Measurements from ENCODE around the gene MCF2L.

The MCF2L gene

DNA sequence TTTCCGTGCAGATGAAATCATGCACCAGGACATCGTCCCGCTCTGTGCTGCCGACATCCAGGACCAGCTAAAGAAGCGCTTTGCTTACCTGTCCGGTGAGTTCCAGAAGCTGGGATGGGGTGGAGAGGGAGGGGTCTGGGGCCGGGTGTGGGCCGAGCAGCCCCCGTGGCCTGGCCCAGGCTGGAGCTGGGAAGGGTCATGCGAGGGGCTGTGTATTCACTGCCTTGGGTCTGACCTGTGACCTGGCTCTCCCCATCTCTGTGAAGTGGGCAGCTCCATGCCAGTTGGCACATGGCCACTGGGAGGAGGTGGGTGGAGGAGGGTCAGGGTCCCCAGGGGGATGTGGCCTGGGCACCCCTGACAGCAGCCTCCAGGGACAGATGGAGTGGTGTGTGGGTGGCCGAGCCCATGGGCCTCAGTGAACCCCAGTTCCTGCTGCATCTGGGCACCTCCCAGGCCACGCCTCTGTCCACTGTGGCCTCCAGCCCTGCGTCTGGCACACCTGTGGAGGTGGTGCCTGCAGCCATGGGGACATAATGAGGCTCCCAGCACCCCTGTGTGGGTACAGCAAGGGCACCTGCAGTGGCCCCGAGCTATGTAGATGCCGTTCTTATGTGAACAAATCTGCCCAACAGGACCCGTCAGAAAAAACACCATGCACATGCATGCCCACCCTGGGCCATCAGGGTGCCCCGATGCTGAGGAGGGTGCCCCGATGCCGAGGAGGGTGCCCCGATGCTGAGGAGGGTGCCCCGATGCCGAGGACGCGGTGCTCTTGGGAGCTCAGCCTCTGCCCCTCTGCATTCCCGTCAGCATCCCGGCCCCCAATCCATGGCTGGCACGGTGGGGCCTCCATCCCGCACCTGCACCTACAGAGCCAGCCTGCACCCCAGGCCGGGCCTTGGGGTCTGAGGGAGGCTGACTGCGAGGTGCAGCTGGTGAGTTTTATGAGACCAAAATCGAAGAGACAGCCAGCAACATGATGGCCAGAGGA, 46.0 kb downstream of the MCF2L start:
- H3K4me1 Mint-ChIP-seq, result no peaks in the 10 kb centered on the region
- DNase-seq, result no peak
- H3K36me3 Mint-ChIP-seq, result peaks cover 4% of the 10 kb centered on the region
- no peak overlapping the region for H3K4me3 Mint-ChIP-seq
- H3K27ac Mint-ChIP-seq, result no peak overlapping the region
- CTCF ChIA-PET, result no interaction called here
- H3K9me3 Mint-ChIP-seq, result peaks cover 11% of the 10 kb centered on the region
- H3K27me3 Mint-ChIP-seq, result no peaks in the 10 kb centered on the region

DNA sequence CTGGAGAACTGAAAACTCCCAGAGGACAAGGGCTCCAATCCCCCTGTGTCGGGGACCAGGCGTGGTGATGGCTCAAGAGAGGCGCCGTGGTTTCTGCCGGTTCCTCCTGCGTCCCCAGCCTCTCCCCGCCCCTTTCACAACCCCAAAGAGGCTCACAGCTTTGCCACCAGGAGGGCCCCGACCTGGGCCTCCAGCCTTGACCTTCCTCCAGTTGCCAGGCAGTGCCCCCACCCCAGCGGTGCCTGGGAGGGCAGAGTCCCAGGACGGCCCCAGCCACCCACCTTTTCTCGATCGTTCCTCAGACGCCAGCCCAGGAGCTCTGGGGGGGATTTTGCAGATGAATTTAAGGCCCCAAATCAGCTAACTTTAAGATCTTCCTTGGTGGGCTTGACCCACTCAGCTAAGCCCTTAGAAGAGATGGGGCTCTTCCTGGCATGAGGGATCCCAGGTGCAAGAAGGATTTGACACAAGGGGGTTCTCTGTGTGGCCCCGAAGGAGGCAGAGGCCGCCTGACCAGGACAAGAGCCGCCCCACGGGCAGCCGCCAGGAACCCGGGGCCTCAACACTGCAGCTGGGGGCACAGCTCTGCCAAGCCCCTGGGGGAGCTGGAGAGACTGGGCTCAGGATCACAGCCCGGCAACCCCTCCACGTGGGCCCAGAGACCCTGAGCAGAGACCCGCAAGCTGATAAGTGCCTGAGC, 47.0 kb downstream of the MCF2L start:
- no peak overlapping the region for H3K27ac Mint-ChIP-seq
- no peak overlapping the region for H3K4me3 Mint-ChIP-seq
- peaks cover 15% of the 10 kb centered on the region for H3K9me3 Mint-ChIP-seq
- no peaks in the 10 kb centered on the region for H3K4me1 Mint-ChIP-seq
- CTCF ChIA-PET, result interaction anchor here (0.6 kb wide), 1 partner anchor 369 kb away, joined by 3 read pairs; no protein-coding TSS in a partner anchor
- H3K36me3 Mint-ChIP-seq, result peaks cover 4% of the 10 kb centered on the region
- no peak for DNase-seq
- no peaks in the 10 kb centered on the region for H3K27me3 Mint-ChIP-seq

DNA sequence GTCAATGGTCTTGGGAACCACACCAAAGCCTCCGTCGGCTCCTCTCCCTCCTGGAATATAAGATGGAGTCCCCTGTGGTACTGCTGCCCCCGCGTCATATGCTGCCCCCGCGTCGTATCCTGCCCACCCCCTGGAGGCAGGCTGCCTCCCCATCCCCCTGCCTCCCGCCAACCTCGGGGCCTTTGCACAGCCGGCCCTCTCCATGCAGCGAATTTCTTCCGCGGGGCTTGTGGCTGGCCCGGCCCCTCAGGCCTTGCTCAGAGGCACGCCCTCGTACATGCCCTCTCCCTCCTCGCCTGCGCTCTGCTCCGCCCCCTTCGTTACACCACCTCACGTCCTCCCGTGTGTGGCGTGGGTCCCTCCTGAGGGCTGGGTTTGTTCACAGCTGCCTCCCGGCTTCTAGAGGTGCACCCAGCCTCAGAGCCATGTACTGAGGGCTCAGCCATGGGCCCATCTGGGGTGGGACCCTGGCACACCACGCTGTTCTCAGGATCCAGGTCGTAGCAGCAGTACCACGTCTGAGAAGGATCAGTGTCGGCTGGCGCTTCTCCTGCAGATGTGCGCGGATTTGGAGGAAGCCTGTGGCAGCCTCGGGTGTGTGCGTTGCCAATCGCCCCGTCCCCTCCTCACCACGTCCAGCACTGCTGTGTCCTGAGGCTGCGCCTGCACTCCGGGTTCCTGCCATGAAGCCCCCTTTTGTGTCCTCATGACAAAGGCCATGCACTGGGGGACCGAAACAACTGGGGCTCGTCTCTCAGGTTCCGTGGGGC, 47.7 kb downstream of the MCF2L start:
- Mint-ChIP-seq H3K4me3 (no peak overlapping the region), H3K27ac (no peak overlapping the region), H3K36me3 (no peaks in the 10 kb centered on the region), H3K27me3 (no peaks in the 10 kb centered on the region), H3K4me1 (no peaks in the 10 kb centered on the region), H3K9me3 (peaks cover 10% of the 10 kb centered on the region)
- no peak for DNase-seq
- CTCF ChIA-PET, result no interaction called here

DNA sequence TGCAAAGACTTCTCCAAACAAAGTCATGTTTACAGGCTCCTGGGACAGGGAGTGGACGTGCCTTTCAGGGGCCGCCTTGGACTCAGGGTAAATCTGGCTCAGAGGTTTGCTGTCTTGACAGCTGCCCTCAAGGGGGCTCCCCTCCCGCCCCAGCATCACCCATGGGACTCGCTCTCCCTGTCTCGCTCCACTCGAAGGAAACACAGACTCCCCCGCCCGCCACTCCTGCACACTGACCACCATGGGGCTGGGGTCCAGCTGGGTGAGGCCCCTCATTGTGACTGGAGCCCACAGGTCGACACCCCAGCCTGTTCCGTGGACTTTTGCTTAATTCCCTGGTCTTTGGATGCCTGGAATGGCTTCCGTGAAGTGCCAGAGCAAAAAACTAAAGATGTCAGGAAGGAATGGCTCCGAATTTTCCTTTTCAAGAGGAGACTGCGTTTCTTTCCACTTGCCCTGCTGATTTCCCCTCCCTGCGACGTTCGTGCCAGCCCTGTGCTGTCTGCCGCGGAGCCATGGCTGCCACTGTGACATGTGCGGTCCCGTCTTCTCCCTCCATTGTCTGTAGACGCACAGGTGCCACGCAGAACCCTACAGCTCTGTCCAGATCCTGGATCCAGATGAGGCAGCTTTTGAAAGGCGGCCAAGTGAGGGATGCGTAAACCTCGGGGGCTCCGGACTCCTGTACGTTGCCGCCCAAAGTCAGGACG, 48.6 kb downstream of the MCF2L start:
- Mint-ChIP-seq H3K4me1 (no peaks in the 10 kb centered on the region), H3K4me3 (no peak overlapping the region), H3K36me3 (no peaks in the 10 kb centered on the region), H3K9me3 (peaks cover 4% of the 10 kb centered on the region), H3K27ac (no peak overlapping the region), H3K27me3 (no peaks in the 10 kb centered on the region)
- DNase-seq, result no peak
- CTCF ChIA-PET, result no interaction called here

DNA sequence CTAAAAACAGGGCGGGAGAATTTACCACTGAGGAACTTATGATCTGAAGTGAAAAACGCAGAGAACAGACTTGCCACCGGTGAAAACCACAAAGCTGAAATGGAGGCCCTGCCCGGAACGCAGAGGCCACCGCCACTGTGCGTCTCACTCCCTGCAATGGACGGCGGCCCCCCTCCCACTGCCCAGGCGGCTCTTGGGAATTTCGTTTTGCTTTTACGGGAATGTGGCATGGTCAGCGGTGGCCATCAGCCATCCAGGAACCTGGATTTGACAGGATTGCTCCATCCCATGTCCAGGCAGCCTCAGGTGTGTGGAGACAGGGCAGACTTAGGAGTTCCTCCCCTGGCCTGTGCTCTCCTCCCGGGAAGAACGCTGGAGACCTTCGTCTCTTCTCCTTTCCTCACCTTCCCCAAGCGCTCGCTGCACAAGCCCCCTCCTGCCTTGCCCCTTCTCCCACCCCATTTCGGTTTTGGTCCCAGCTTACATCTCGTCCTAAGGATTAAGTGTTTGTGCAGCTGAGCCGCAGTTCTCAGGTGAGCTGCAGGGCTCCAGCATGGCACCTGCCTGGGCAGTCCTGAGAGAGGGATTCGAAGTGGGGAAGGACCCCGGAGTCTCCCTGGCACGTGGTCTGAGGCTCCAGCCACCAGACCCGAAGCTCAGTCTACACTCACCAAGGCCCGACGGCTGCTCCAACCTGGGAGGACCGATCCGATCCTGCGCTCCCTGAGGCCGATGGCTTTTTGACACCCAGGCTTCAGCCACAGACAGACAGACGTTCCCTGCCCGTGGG, 49.9 kb downstream of the MCF2L start:
- Mint-ChIP-seq H3K4me1 (no peaks in the 10 kb centered on the region), H3K4me3 (no peak overlapping the region), H3K27me3 (no peaks in the 10 kb centered on the region), H3K27ac (no peak overlapping the region), H3K9me3 (peaks cover 4% of the 10 kb centered on the region), H3K36me3 (no peaks in the 10 kb centered on the region)
- DNase-seq, result no peak
- CTCF ChIA-PET, result no interaction called here

DNA sequence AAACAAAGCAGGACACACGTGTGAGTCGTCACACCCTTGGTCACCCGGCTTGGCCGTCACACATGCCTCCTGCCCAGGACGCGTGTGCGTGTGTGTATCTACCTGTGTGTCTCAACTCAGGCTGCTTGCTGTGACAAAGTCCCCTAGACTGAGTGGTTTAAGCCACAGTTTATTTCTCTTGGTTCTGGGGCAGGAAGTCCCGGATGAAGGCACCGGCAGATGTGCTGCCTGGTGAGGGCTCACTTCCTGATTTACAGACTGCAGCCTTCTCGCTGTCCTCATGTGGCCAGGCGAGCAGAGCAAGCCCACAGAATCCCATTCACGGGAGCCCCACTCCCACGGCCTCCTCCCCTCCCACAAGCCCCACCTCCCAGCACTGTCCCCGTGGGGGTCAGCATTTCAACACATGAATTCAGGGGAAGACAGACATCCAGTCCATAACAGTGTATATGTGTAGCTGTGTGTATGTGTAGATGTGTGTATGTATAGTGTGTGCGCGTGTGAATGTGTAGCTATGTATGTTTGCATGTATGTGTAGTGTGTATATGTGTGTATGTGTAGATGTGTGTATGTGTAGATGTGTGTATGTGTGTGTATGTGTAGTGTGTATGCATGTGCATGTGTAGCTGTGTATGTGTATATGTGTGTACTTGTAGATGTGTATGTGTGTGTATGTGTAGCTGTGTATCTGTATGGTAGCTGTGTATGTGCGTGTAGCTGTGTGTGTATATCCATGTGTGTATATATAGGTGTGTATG, 51.5 kb downstream of the MCF2L start:
- CTCF ChIA-PET, result interaction anchor here (1.1 kb wide), 1 partner anchor 51 kb away, joined by 3 read pairs; no protein-coding TSS in a partner anchor
- H3K9me3 Mint-ChIP-seq, result peaks cover 4% of the 10 kb centered on the region
- no peak overlapping the region for H3K4me3 Mint-ChIP-seq
- H3K27me3 Mint-ChIP-seq, result no peaks in the 10 kb centered on the region
- no peak for DNase-seq
- H3K27ac Mint-ChIP-seq, result no peak overlapping the region
- H3K4me1 Mint-ChIP-seq, result no peaks in the 10 kb centered on the region
- no peaks in the 10 kb centered on the region for H3K36me3 Mint-ChIP-seq

DNA sequence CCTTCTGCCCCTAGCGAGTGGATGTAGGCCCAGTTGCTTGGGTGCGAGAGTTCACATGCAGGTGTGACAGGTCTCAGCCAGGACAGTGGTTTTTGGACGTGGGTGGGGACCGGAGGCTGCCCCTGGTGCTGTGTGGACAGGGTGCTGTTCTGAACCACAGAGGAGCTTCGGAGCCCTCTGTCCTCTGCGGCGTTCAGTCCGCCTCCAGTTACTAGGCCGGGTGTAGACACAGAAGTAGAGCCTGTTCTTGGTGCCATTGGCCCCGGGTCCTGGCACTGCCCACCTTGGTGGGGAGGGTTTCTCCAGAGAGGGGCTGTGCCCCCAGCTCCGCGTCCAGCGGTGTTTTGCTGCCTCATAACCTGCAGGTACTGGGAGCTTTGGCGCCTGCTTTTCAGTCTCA, 52.4 kb downstream of the MCF2L start:
- H3K9me3 Mint-ChIP-seq, result peaks cover 4% of the 10 kb centered on the region
- H3K27me3 Mint-ChIP-seq, result no peaks in the 10 kb centered on the region
- CTCF ChIA-PET, result interaction anchor here (0.7 to 1.1 kb wide), 2 partner anchors 52 to 366 kb away, joined by 3 read pairs; no protein-coding TSS in a partner anchor

DNA sequence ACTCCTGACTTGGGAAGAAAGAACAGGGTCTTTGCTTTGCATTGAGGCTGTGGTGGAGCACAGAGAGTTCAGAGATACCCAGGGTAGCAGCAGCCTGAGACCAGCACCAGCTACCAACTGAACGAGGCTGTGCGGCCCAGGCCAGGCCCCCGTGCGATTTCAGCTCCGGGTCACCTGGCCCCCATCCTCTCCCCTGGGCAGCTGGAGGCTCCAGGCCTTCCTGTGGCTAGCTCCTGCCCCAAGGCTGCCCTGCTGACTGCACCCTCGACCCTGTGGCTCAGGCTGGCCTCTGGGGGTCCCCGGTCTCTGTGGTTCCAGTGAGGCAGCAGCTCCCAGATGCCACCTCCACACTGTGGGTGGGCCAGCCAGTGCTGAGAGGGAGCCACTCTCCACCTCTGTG, 52.8 kb downstream of the MCF2L start:
- H3K27me3 Mint-ChIP-seq, result no peaks in the 10 kb centered on the region
- H3K27ac Mint-ChIP-seq, result no peak overlapping the region
- H3K4me3 Mint-ChIP-seq, result no peak overlapping the region
- H3K4me1 Mint-ChIP-seq, result no peaks in the 10 kb centered on the region
- no peaks in the 10 kb centered on the region for H3K36me3 Mint-ChIP-seq
- DNase-seq, result no peak
- H3K9me3 Mint-ChIP-seq, result peaks cover 4% of the 10 kb centered on the region
- CTCF ChIA-PET, result interaction anchor here (0.7 to 1.2 kb wide), 3 partner anchors 10 to 366 kb away, joined by 3 read pairs; no protein-coding TSS in a partner anchor

More for the DNA sequence above, 52.4 kb downstream of the MCF2L start:
- H3K36me3 Mint-ChIP-seq, result no peaks in the 10 kb centered on the region
- no peak for DNase-seq
- no peak overlapping the region for H3K27ac Mint-ChIP-seq
- no peaks in the 10 kb centered on the region for H3K4me1 Mint-ChIP-seq
- H3K4me3 Mint-ChIP-seq, result no peak overlapping the region

DNA sequence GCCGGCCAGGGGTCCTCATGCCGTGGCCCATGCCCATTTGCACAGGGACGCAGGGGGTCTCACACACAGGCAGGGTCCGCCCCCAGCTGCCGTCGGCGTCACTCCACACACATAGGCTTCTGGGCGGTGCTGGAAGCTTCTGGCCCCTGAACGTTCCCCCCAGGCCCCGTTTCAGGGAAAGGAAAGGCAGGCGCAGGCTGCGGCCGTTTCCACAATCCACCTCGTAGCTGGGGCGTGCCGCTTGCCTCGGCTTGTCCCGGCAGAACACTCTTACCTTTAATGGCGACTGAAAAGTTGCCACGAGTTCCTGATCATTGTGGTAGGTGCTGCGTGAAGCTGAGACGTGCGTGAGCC, 53.4 kb downstream of the MCF2L start:
- Mint-ChIP-seq H3K27me3 (no peaks in the 10 kb centered on the region), H3K27ac (no peak overlapping the region), H3K4me3 (no peak overlapping the region)

DNA sequence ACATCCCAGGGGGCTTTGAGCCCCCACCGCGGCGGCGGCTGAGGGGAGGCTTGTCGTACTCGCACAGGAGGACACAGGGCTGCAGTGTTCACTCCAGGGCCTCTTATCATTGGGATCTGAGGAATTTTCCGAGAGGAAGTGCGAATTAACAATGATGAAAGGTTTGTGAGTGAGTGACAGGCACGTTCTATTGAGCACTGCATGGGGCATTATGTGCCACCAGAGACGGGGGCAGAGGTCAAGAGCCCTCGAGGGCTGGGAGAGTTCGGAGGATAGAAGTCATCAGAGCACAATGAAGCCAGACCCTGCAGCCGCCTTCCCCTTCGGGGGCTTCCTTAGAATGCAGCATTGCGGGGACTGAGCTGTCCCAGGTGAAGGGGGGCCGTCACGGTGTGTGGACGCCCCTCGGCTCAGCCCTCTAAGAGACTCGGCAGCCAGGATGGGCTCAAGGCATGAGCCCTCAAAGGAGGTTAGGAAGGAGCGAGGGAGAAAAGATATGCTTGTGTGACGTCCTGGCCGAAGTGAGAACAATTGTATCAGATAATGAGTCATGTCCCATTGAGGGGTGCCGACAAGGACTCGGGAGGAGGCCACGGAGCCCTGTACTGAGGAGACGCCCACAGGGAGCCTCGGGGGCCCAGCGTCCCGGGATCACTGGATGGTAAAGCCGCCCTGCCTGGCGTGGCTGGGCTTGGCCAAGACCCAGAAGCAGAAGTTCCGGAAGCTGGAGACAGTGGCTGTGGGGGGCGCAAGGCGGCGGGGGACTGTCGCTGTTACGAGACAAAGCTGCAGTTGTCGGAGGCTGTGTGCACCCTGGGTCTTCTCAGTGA, 53.9 kb downstream of the MCF2L start:
- H3K4me1 Mint-ChIP-seq, result no peaks in the 10 kb centered on the region
- H3K27me3 Mint-ChIP-seq, result no peaks in the 10 kb centered on the region
- CTCF ChIA-PET, result interaction anchor here (1.2 kb wide), 1 partner anchor 9 kb away, joined by 3 read pairs; no protein-coding TSS in a partner anchor
- no peaks in the 10 kb centered on the region for H3K36me3 Mint-ChIP-seq
- no peak for DNase-seq
- H3K27ac Mint-ChIP-seq, result no peak overlapping the region
- H3K9me3 Mint-ChIP-seq, result peaks cover 4% of the 10 kb centered on the region
- no peak overlapping the region for H3K4me3 Mint-ChIP-seq

More for the DNA sequence above, 53.4 kb downstream of the MCF2L start:
- CTCF ChIA-PET, result interaction anchor here (1.2 kb wide), 1 partner anchor 10 kb away, joined by 3 read pairs; no protein-coding TSS in a partner anchor
- H3K9me3 Mint-ChIP-seq, result peaks cover 4% of the 10 kb centered on the region
- H3K4me1 Mint-ChIP-seq, result no peaks in the 10 kb centered on the region
- H3K36me3 Mint-ChIP-seq, result no peaks in the 10 kb centered on the region
- DNase-seq, result no peak

DNA sequence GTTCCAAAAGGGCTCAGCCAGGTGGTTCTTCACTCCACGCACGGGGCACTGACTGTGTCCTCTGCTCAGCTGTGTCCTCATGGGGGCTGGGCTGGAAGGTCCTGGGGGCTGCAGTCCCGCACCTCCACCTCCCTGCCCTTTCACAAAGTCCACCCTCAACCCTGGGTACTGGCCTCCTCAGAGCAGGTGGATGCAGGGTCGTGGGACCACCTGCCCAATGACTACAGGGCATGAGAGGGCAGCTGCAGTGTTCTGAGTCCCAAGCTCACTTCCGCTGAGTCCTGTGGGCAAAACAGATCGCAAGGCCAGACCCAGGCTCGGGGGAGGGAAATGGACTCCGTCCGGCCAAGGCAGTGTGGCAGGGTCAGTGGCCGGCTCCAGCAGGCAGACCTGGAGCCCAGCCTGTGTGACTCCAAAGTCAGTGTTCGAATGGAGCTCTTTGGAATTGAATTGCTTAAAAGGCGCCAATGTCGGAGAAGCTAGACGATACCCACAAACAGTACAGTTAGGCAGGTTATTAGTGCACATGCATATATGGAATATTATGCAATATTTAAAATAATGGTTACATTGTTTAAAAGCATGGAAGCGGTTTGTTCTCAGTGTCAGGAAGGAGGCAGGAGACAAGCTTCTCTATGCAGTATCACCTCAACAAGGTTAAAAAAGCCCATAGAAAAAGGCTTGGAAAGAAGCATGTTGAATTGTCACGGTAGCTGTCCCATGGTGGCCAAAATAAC, 54.8 kb downstream of the MCF2L start:
- CTCF ChIA-PET, result no interaction called here
- Mint-ChIP-seq H3K4me3 (no peak overlapping the region), H3K27ac (no peak overlapping the region), H3K4me1 (no peaks in the 10 kb centered on the region), H3K27me3 (no peaks in the 10 kb centered on the region), H3K9me3 (peaks cover 4% of the 10 kb centered on the region), H3K36me3 (no peaks in the 10 kb centered on the region)
- no peak for DNase-seq

Measured in activated naive CD4-positive, alpha-beta T cell treated with anti-CD3 and anti-CD28 coated beads, Interleukin-2, amount 10 ng/mL, durations not matched to agents 7 days and 5 days (primary cell).